Measurements from ENCODE around the gene CTPS2.

DNA sequence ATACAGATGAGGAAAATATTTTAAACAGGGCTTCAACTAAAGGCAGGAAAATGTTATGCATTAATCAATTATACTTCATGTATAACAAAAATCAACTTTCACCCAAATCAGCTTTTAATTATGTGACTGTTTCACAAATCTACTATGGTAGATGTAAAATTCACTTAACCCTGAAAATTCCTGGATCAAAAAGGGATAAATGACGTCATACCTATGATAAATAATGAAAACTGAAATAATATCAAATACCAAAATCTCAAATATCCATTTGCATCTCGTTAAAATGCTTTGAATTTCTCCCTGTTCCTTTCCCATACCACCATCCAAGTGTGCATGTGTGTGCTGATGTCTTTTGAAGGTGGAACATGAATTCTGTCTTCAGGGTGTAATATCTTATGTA is 51.0 kb downstream of the CTPS2 start:
- TF ChIP-seq, protein P1, sequence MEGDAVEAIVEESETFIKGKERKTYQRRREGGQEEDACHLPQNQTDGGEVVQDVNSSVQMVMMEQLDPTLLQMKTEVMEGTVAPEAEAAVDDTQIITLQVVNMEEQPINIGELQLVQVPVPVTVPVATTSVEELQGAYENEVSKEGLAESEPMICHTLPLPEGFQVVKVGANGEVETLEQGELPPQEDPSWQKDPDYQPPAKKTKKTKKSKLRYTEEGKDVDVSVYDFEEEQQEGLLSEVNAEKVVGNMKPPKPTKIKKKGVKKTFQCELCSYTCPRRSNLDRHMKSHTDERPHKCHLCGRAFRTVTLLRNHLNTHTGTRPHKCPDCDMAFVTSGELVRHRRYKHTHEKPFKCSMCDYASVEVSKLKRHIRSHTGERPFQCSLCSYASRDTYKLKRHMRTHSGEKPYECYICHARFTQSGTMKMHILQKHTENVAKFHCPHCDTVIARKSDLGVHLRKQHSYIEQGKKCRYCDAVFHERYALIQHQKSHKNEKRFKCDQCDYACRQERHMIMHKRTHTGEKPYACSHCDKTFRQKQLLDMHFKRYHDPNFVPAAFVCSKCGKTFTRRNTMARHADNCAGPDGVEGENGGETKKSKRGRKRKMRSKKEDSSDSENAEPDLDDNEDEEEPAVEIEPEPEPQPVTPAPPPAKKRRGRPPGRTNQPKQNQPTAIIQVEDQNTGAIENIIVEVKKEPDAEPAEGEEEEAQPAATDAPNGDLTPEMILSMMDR (IDR thresholded peaks at IDR 0.05), result no peak
- no peak for TF ChIP-seq POLR2A (IDR thresholded peaks at IDR 0.05)

Data from breast epithelium (tissue), 3 donors.